Fibroblast of pulmonary artery (primary cell): ENCODE measurements around the gene PHACTR3.

Experiments
- DNase-seq: peaks from one replicate; pipeline ENCODE4 v3.0.0-alpha.2; 2010; ENCODE audit warnings: low read depth
- H3K4me3 ChIP-seq: replicated peaks from 2 replicates; pipeline ENCODE4 v1.5.1; 2011; ENCODE audit warnings: low read depth, mild to moderate bottlenecking, control low read depth, low read length, moderate library complexity
- CTCF ChIP-seq: IDR thresholded peaks from 2 replicates; pipeline ENCODE4 v1.5.1; 2011; ENCODE audit warnings: mild to moderate bottlenecking, control low read depth, low read length, inconsistent platforms; ENCODE audit errors: missing control alignments

The PHACTR3 gene

GRCh38 chr20:59736366-59736765, 132.0 kb downstream of the PHACTR3 start:
- no peak for TF ChIP-seq CTCF
- no peak for DNase-seq
- no peak overlapping the region for H3K4me3 ChIP-seq

DNA sequence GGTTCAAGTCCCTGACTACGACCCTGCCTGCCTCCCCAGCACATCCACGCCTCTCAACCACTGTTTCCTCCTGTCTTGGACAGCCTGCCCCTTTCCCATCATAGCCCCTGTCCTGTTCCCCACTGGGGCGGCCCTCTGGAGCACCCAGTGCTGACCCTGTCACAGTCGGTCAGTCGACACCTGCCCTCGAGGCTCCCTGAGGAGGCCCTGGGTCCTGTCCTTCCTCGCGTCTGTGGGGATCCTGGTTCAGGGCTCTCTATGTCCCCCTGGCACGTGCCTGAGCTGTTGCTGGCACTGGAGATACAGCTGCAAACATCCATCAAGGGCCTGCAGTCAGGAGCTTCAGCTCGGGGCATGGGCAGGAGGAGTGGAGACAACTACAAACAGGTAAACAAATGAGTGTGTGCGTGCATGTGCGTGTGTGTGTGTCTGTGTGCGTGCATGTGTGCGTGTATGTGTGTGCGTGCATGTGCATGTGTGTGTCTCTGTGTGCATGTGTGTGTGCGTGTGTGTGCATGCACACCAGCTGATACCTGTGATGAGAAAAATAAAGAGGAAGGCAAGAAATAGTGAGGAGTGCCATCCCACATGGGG, 132.8 kb downstream of the PHACTR3 start:
- TF ChIP-seq CTCF, result no peak
- DNase-seq, result no peak
- no peak overlapping the region for H3K4me3 ChIP-seq

DNA sequence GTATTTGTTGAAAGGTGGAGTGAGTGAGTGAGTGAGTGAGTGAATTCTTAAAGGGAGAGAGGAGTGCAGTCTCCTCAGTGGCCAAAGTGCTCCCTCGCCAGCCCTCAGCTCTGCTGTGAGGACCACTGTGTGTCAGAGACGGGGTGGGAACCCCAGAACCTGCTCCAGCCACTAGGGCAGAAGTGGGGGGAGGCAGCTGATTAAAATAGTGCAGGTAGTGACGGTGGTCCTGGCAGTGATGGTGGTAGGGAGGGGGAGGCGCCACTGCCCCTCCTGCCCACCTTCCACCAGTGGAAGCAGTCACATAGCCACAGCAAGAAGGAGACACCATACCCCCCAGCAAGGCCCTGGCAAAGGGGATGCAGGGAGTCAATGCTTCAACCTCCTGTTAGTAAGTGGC, 133.5 kb downstream of the PHACTR3 start:
- TF ChIP-seq CTCF, result no peak
- no peak for DNase-seq
- no peak overlapping the region for H3K4me3 ChIP-seq

GRCh38 chr20:59738851-59739250, 134.5 kb downstream of the PHACTR3 start:
- no peak for TF ChIP-seq CTCF
- no peak for DNase-seq

DNA sequence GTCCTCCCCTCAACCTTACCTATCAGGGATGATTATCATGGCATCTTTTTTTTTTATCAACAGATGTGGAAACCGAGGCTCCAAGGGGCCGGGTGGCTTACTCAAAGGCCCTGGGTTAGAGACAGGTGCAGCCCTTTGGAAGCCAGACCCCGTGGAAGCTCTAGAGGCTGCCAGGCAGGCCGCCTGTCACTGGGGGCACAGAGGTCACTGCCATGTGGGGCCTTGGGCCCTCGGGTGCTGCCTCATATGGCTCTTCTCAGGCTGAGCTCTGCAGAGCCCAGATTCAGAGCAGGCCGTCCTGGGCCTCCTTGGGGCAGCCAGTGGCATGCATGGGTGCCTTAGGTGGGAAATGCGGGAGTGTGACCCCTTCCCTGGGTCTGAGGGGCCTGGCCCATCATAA, 136.3 kb downstream of the PHACTR3 start:
- no peak overlapping the region for H3K4me3 ChIP-seq
- no peak for DNase-seq
- no peak for TF ChIP-seq CTCF

More at GRCh38 chr20:59738851-59739250, 134.5 kb downstream of the PHACTR3 start:
- no peak overlapping the region for H3K4me3 ChIP-seq

DNA sequence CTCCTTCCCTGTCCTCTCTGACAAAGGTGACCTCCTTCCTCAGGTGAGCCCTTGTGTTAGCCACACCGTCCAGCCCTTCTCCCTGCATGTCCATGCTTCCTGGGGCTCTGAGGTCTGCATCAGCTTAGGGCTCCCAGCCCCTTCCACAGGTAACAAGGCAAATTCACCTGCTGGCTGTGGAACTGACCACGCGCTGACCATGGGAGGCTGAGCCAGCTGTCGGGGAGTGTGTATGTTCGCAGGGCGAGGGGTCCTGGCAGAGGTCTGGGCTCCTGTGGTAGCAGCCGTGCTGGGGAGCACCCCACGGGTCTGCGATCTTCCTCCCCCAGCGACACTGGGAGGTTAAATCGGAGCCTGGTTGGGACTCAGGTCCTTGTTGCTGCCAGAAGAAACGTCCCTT, 136.7 kb downstream of the PHACTR3 start:
- DNase-seq, result no peak
- TF ChIP-seq CTCF, result no peak
- H3K4me3 ChIP-seq, result no peak overlapping the region

- DNase-seq, result no peak
- no peak for TF ChIP-seq CTCF
- no peak overlapping the region for H3K4me3 ChIP-seq
These were observed 138.2 kb downstream of the PHACTR3 start for GRCh38 chr20:59742351-59743095.
